Suprapubic skin (tissue), 4 donors: ENCODE data around the gene KLF13. TPM values are rescaled to one million over a fixed set of nuclear protein-coding genes. Genes with fewer than 3 reads are reported as not detected.

Source experiments
- DNase-seq, 2 donors: peaks; one replicate each; pipeline ENCODE4 v3.0.0-alpha.2; 2019; ENCODE audit warnings: low spot score in 2 of 2
- H3K27ac ChIP-seq: fragments of 200-600 bp; sonication (generic); one replicate; pipeline ENCODE4 v1.5.1; 2019
- H3K27me3 ChIP-seq: fragments of 200-600 bp; sonication (generic); one replicate; pipeline ENCODE4 v1.5.1; 2019
- H3K36me3 ChIP-seq: fragments of 200-600 bp; sonication (generic); one replicate; pipeline ENCODE4 v1.5.1; 2019
- H3K4me1 ChIP-seq: fragments of 200-600 bp; sonication (generic); one replicate; pipeline ENCODE4 v1.5.1; 2019
- H3K4me3 ChIP-seq: fragments of 200-600 bp; sonication (generic); one replicate; pipeline ENCODE4 v1.5.1; 2019; ENCODE audit warnings: mild to moderate bottlenecking
- H3K9me3 ChIP-seq: fragments of 200-600 bp; sonication (generic); one replicate; pipeline ENCODE4 v1.5.1; 2019
- CTCF ChIP-seq, 2 donors: fragments of 200-600 bp in 1 of 2; fragments of 450-650 bp in 1 of 2; sonication (generic) in 1 of 2; IDR thresholded peaks; one replicate each; pipeline ENCODE4 v1.5.1; 2016 to 2019; ENCODE audit warnings: antibody characterized with exemption in 2 of 2, mild to moderate bottlenecking in 1 of 2, moderate library complexity in 1 of 2
- EP300 ChIP-seq: sonication (generic); formaldehyde crosslinking; IDR thresholded peaks from one replicate; pipeline ENCODE4 v1.6.1; 2017; ENCODE audit warnings: antibody characterized with exemption
- POLR2A ChIP-seq, 2 donors: fragments of 450-650 bp; IDR thresholded peaks; one replicate each; pipeline ENCODE4 v1.6.1; 2017; ENCODE audit warnings: antibody characterized with exemption in 2 of 2, mild to moderate bottlenecking in 2 of 2, moderate library complexity in 2 of 2
- POLR2AphosphoS5 ChIP-seq, 3 donors: sonication (generic); formaldehyde crosslinking; IDR thresholded peaks; one replicate each; pipeline ENCODE4 v1.6.1; 2017; ENCODE audit warnings: antibody characterized with exemption in 3 of 3
- WGBS: methylation state at CpG from one replicate; pipeline ENCODE4 v1.1.5; 2018; 5-methylcytosine and 5-hydroxymethylcytosine counted together
- total RNA-seq, 4 donors: library from RNA; depleted of rRNA; stranded (reverse); fragments of >200 nt; gene quantifications; one replicate each; pipeline ENCODE4 v1.1.0, GENCODE V29; 2016

Gene KLF13
- total RNA-seq, 4 donors from 2014 or later = 141 to 162 (median 145) TPM

GRCh38 chr15:31377030-31377429 is 50.4 kb downstream of the KLF13 start:
- Histone ChIP-seq H3K36me3 (peaks cover 64% of the 10 kb centered on the region), H3K27ac (no peak overlapping the region), H3K9me3 (no peaks in the 10 kb centered on the region), H3K27me3 (no peaks in the 10 kb centered on the region), H3K4me3 (no peak overlapping the region), H3K4me1 (peaks cover 41% of the 10 kb centered on the region)
- TF ChIP-seq POLR2A (IDR thresholded peaks at IDR 0.05) (no peak), CTCF (IDR thresholded peaks at IDR 0.05) (no peak), EP300 (no peak), POLR2AphosphoS5 (IDR thresholded peaks at IDR 0.05) (no peak)
- DNase-seq = no peak
- WGBS = 55% methylated on average over 8 of the region's 9 CpGs

- Histone ChIP-seq H3K4me1 (peaks cover 27% of the 10 kb centered on the region), H3K36me3 (peaks cover 55% of the 10 kb centered on the region), H3K4me3 (no peak overlapping the region), H3K27ac (no peak overlapping the region), H3K27me3 (no peaks in the 10 kb centered on the region), H3K9me3 (no peaks in the 10 kb centered on the region)
- 81% methylated on average over 12 of the region's 14 CpGs for WGBS
- DNase-seq = no peak
- TF ChIP-seq CTCF (IDR thresholded peaks at IDR 0.05) = no peak
- TF ChIP-seq EP300 = no peak
- TF ChIP-seq POLR2A (IDR thresholded peaks at IDR 0.05) = no peak
- TF ChIP-seq POLR2AphosphoS5 (IDR thresholded peaks at IDR 0.05) = no peak
Measured at GRCh38 chr15:31378363-31378903, 51.8 kb downstream of the KLF13 start.

GRCh38 chr15:31379042-31379441 is 52.4 kb downstream of the KLF13 start:
- no peaks in the 10 kb centered on the region for H3K9me3 ChIP-seq
- no peak overlapping the region for H3K4me3 ChIP-seq
- no peak overlapping the region for H3K27ac ChIP-seq
- peaks cover 49% of the 10 kb centered on the region for H3K36me3 ChIP-seq
- peaks cover 21% of the 10 kb centered on the region for H3K4me1 ChIP-seq
- DNase-seq = no peak
- H3K27me3 ChIP-seq = no peaks in the 10 kb centered on the region
- no peak for TF ChIP-seq POLR2A (IDR thresholded peaks at IDR 0.05)
- TF ChIP-seq CTCF (IDR thresholded peaks at IDR 0.05) = no peak
- no peak for TF ChIP-seq POLR2AphosphoS5 (IDR thresholded peaks at IDR 0.05)
- no peak for TF ChIP-seq EP300
- 66% methylated on average over 6 of the region's 6 CpGs for WGBS

- no peak overlapping the region for H3K27ac ChIP-seq
- H3K4me1 ChIP-seq = peaks cover 16% of the 10 kb centered on the region
- H3K4me3 ChIP-seq = no peak overlapping the region
- 86% methylated on average over 8 of the region's 8 CpGs for WGBS
- no peaks in the 10 kb centered on the region for H3K27me3 ChIP-seq
- H3K36me3 ChIP-seq = peaks cover 46% of the 10 kb centered on the region
- H3K9me3 ChIP-seq = no peaks in the 10 kb centered on the region
- TF ChIP-seq CTCF (IDR thresholded peaks at IDR 0.05) (no peak), POLR2A (IDR thresholded peaks at IDR 0.05) (no peak), POLR2AphosphoS5 (IDR thresholded peaks at IDR 0.05) (no peak)
- no peak for DNase-seq
Measured at GRCh38 chr15:31379577-31379976, 52.9 kb downstream of the KLF13 start.

- peak overlapping the region; percentile 10 for H3K27ac ChIP-seq
- H3K36me3 ChIP-seq = peaks cover 42% of the 10 kb centered on the region
- no peak for TF ChIP-seq POLR2A (IDR thresholded peaks at IDR 0.05)
- TF ChIP-seq CTCF (IDR thresholded peaks at IDR 0.05) = no peak
- no peak for TF ChIP-seq EP300
- TF ChIP-seq POLR2AphosphoS5 (IDR thresholded peaks at IDR 0.05) = no peak
Measured at GRCh38 chr15:31381801-31382712, 55.4 kb downstream of the KLF13 start.

More at GRCh38 chr15:31381801-31382712, 55.4 kb downstream of the KLF13 start:
- DNase-seq = no peak
- 87% methylated on average over 7 of the region's 10 CpGs for WGBS
- no peaks in the 10 kb centered on the region for H3K9me3 ChIP-seq
- H3K4me1 ChIP-seq = peaks cover under 1% of the 10 kb centered on the region
- H3K4me3 ChIP-seq = no peak overlapping the region
- H3K27me3 ChIP-seq = no peaks in the 10 kb centered on the region
